Measurements from ENCODE around the gene AGFG2.
"Not testable (repeated sequence)": the region's sequence is repeated elsewhere in the genome, so short reads cannot be mapped to it uniquely, and the experiment has no call there.

The AGFG2 gene, protein sequence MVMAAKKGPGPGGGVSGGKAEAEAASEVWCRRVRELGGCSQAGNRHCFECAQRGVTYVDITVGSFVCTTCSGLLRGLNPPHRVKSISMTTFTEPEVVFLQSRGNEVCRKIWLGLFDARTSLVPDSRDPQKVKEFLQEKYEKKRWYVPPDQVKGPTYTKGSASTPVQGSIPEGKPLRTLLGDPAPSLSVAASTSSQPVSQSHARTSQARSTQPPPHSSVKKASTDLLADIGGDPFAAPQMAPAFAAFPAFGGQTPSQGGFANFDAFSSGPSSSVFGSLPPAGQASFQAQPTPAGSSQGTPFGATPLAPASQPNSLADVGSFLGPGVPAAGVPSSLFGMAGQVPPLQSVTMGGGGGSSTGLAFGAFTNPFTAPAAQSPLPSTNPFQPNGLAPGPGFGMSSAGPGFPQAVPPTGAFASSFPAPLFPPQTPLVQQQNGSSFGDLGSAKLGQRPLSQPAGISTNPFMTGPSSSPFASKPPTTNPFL

GRCh38 chr7:100538654-100539435, at the start of gene AGFG2:
Gene AGFG2 (plus strand): TSS chr7:100539203. CDS start chr7:100539347, 144 bp downstream.
- peak; percentile 99 for FAIRE-seq

- no peak for FAIRE-seq
Measured at GRCh38 chr7:100489824-100490223, 49.2 kb upstream of the AGFG2 start.

DNA sequence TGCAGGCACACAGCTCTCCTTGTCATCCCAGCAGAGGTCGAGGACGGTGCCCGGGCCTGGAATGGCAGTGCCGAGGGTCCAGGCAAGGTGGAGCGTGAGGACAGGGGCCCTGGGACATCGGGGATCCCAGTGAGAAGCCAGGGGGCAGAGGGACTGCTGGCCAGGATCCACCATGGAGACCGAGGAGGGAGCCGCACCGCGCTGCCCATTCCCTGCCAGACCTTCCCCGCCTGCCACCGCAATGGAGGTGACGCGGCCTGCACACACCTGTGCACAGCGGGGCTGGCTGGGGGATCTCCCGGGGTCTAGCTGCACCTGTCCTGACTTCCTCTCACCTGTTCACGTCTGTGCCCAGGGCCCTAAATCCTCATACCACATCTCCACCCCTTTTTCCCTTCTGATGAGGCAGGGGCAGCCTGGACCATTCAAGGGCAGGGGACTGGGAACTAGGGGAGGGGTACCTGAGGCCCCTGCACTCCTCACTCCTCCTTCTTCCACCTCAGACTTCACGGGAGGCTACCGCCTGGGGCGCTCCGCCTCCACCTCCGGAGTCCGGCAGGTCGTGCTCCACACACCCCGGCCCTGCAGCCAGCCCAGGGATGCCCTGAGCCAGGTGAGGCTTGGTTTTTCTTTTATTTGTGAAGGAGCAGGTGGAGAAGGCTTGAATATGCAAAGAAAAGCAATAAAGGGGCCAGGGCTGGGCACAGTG, 48.4 kb upstream of the AGFG2 start:
- FAIRE-seq, result no peak

DNA sequence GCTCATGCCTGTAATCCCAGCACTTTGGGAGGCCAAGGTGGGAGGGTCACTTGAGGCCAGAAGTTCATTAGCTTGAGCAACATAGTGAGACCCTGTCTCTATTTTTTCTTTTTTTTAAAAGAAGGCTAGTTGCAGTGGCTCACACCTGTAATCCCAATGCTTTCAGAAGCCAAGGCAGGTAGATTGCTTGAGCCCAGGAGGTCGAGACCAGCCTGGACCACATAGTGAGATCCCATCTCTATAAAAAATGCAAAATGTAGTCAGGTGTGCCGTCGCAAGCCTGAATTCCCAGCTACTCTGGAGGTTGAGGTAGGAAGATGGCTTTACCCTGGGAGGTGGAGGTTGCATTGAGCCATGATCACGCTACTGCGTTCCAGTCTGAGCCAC, 47.8 kb upstream of the AGFG2 start:
- FAIRE-seq, result no peak

DNA sequence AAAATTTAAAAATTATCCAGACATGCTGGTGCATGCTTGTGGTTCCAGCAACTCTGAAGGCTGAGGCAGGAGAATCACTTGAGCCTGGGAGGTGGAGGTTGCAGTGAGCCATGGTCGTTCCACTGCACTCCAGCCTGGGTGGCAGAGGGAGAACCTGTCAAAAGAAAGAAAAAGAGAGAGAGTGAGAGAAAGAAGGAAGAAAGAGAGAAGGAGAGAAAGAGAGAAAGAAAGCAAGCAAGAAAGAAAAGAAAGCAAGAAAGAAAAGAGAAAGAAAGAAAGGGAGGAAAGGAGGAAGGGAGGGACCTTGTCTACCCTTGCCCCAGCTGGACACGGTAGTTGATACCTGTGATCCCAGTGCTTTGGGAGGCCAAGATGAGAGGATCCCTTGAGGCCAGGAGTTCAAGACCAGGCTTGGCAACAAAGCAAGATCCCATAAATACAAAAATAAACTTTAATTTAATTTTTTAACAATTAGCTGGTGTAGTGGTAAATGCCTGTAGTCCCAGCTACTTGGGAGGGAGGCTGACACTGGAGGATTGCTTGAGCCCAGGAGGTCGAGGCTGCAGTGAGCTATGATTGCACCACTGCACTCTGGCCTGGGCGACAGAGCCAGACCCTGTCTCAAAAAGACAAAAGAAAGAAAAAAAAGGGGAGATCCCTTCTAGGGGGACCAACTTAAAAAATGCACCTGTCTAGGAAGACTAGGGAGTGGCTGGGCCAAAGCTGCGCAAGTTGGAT, 46.1 kb upstream of the AGFG2 start:
- no peak for FAIRE-seq

DNA sequence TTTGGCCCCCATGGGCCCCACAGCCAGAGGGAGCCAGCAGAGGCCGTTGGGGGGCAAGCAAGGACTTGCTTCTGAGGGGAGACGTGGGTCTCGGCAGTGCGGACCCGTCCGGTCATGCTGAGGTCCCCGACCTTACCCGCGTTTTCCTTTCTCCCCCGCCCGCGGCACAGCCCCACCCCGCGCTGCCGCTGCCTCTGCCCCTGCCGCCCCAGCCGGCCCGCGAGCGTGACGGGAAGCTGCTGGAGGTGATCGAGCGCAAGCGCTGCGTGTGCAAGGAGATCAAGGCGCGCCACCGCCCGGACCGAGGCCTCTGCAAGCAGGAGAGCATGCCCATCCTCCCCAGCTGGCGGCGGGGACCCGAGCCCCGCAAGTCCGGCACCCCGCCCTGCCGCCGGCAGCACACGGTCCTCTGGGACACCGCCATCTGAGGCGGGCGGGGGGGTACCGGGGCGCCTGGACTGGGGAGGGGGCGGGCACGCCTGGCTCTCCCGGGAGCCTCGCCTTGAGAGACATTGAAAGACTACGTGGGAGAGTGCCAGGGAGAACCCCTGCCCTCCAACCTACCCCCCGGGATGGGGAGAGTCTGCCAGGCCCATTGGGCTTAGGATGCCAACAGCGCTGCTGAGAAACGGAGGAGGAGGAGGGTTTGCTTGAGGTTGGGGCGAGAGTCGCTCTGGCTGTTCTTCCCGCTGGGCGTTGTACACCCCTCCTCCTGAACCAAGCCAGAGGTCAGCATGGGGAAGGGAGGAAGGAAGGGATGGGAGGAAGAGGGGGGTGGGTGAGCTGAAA, 45.3 kb upstream of the AGFG2 start:
- FAIRE-seq, result no peak

DNA sequence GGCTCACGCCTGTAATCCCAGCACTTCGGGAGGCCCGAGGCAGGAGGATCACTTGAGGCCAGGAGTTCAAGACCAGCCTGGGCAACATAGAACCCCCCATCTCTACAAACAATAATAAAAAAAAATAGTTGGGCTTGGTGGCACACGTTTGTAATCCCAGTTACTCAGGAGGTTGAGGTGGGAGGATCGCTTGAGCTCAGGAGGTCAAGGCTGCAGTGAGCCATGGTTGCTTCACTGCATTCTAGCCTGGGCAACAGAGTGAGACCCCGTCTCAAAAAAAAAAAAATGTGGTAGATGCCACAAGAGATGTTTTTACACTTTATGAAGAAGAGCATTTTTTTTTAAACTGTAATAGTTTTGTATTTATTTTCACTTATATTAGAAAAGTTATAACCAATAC, 42.5 kb upstream of the AGFG2 start:
- no peak for FAIRE-seq

GRCh38 chr7:100500743-100501142, 38.3 kb upstream of the AGFG2 start:
- not testable (repeated sequence) for FAIRE-seq

DNA sequence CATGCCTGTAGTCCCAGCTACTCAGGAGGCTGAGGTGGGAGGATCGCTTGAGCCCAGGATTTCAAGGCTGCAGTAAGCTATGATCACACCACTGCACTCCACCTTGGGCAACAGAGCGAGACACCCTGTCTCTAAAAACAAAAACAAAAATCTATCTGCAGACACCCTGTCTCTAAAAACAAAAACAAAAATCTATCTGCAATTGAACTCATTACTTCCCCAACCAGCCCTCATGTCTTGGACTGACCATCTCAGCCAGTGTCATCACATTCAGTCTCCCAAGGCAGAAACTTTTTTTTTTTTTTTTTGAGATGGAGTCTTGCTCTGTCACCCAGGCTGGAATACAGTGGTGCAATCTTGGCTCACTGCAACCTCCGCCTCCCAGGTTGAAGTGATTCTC, 35.0 kb upstream of the AGFG2 start:
- FAIRE-seq, result not testable (repeated sequence)

GRCh38 chr7:100504887-100505611, 34.0 kb upstream of the AGFG2 start:
- no peak for FAIRE-seq

DNA sequence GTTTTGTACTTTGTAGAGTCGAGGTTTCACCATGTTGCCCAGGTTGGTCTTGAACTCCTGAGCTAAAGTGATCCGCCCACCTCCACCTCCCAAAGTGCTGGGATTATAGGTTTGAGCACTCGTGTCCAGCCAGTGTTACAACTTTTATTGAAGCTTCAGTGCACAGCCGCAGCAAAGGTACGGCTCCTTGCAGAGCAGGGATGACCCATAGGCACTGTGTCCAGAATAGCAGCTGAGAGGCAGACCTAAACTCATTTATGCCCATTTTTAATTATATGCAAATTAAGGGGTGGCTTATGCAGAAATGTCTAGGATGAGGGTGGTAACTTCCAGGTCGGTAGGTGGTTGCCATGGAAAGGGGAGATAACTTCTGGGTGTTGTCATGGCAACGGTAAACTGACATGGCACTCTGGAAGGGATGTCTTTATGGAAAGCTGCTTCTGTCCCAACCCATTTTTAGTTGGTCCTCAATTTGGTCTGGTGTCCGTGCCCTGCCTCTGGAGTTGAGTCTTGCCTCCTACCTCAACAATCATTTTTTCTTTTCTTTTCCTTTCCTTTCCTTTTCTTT, 32.6 kb upstream of the AGFG2 start:
- FAIRE-seq, result no peak

- FAIRE-seq, result no peak
Measured at GRCh38 chr7:100509231-100509630, 29.8 kb upstream of the AGFG2 start.

DNA sequence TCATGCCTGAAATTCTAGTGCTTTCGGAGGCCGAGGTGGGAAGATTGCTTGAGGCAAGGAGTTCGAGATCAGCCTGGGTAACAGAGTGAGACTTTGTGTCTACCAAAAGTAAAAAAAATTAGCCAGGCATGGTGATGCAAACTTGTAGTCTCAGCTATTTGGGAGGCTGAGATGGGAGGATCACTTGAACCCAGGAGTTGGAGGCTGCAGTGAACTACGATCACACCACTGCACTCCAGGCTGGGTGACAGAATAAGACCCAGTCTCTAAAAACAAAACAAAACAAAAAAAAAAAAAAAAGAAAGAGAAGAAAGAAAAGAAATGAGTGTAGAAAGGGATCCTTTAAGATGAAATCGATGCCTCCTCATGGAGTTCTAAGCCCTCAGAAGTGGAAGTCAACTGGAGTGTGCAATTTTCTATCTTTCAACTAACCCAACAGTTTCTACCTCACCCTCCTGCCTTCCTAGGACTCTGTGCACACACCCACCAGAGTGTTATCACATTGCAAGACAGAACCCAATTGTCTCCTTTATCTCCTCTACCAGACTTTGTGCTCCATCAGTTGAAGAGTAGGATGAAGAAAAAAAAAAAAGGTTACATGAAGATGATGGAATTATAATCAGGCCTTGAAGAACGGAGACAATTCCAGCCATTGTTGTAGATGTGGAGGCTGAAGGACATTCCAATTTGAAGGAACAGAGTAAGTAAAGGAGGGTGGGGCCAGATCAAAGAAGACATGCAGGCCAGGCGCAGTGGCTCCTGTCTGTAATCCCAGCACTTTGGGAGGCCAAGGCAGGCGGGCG, 28.4 kb upstream of the AGFG2 start:
- FAIRE-seq, result no peak

GRCh38 chr7:100513212-100513810, 25.7 kb upstream of the AGFG2 start:
- no peak for FAIRE-seq

DNA sequence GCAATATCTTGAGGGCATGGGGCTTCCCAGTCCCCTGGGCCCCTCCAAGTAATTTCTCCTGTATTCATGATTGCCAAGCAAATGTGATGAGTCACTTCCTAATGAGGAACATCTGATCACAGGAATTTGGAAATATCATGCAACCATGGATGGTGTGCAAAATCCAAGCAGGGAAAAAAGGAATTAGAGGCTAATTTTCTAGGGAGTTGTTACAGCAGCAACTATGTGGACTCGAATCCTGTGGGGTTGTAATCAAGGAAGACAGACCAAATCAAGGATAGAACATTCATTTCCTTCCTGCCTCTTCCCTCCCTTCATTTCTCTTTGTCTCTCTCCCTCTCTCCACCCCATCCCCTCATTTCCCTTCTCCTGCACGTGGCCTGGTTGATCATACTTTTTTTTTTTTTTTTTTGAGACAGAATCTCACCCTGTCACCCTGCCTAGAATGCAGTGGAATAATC, 23.9 kb upstream of the AGFG2 start:
- FAIRE-seq, result no peak

DNA sequence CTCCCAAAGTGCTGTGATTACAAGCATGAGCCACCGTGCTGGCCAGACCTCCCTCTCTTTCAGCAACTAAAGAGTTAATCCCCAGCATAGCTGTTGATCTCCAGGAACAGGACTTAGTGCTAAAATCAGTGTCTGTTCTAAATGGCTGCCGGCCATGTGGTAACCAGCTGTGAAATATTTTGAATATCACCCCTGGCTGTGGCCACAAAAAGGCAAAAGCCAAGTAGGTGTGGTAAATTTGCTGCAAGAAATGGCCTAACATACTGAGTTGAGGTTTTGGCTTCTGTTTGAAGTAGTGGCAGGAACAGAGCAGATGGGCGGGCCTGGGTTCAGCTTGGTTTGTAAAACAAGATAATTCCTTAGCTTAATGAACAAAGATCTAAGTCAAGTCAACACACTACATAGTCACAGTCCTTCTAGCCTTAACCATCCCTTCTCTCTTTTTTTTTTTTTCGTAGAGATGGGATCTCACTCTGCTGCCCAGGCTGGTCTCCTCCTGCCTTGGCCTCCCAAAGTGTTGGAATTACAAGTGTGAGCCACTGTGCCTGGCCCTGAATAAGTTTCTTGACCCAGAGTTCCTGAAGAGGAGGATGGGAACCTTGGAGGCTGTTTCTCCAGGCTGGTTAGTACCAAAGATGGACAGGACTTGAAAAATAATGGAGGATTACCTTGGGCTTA, 22.7 kb upstream of the AGFG2 start:
- FAIRE-seq, result no peak

- no peak for FAIRE-seq
Measured at GRCh38 chr7:100517305-100517704, 21.7 kb upstream of the AGFG2 start.

- no peak for FAIRE-seq
Measured at GRCh38 chr7:100519580-100519979, 19.4 kb upstream of the AGFG2 start.

- FAIRE-seq, result no peak
Measured at GRCh38 chr7:100520138-100520537, 18.9 kb upstream of the AGFG2 start.
